Measurements from ENCODE around the gene MAN1C1. TPM values are rescaled to one million over a fixed set of nuclear protein-coding genes. Genes with fewer than 3 reads are reported as not detected.

Gene MAN1C1
- total RNA-seq, 1 donor from 2014 or later: 22.6 TPM

GRCh38 chr1:25779388-25779787 is 162.8 kb downstream of the MAN1C1 start:
- no peaks in the 10 kb centered on the region for H3K9me3 Mint-ChIP-seq
- H3K27me3 Mint-ChIP-seq (ENCODE audit: low read depth): no peaks in the 10 kb centered on the region
- no peak overlapping the region for H3K27ac Mint-ChIP-seq (ENCODE audit: unreplicated experiment)
- no peak for TF ChIP-seq CTCF (conservative IDR thresholded peaks at IDR 0.05)
- H3K4me3 Mint-ChIP-seq: no peak overlapping the region
- DNase-seq (ENCODE audit: low read depth, low spot score): no peak
- peaks cover 55% of the 10 kb centered on the region for H3K4me1 Mint-ChIP-seq
- no peaks in the 10 kb centered on the region for H3K36me3 Mint-ChIP-seq (ENCODE audit: low read depth)

DNA sequence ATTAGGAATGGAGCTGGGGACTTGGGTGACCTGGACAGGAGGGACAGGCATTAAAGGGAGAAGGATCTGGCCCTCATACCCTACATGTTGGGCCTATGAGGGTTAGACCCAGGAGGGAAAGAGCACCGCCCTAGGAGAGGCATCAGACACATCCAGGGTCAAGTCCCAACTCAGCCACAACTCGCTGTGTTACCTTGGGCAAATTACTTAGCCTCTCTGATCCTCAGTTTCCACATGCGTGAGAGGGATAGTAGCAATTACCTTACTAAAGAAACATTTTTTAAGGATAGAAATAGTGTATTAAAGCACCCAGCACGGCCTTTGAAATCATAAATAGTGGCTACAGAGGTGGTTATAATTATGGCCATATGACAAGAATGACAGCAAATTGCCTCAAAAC is 163.3 kb downstream of the MAN1C1 start:
- H3K36me3 Mint-ChIP-seq (ENCODE audit: low read depth): no peaks in the 10 kb centered on the region
- no peak overlapping the region for H3K27ac Mint-ChIP-seq (ENCODE audit: unreplicated experiment)
- peaks cover 55% of the 10 kb centered on the region for H3K4me1 Mint-ChIP-seq
- H3K9me3 Mint-ChIP-seq: no peaks in the 10 kb centered on the region
- DNase-seq (ENCODE audit: low read depth, low spot score): no peak
- H3K4me3 Mint-ChIP-seq: no peak overlapping the region
- no peaks in the 10 kb centered on the region for H3K27me3 Mint-ChIP-seq (ENCODE audit: low read depth)
- TF ChIP-seq CTCF (conservative IDR thresholded peaks at IDR 0.05): no peak

DNA sequence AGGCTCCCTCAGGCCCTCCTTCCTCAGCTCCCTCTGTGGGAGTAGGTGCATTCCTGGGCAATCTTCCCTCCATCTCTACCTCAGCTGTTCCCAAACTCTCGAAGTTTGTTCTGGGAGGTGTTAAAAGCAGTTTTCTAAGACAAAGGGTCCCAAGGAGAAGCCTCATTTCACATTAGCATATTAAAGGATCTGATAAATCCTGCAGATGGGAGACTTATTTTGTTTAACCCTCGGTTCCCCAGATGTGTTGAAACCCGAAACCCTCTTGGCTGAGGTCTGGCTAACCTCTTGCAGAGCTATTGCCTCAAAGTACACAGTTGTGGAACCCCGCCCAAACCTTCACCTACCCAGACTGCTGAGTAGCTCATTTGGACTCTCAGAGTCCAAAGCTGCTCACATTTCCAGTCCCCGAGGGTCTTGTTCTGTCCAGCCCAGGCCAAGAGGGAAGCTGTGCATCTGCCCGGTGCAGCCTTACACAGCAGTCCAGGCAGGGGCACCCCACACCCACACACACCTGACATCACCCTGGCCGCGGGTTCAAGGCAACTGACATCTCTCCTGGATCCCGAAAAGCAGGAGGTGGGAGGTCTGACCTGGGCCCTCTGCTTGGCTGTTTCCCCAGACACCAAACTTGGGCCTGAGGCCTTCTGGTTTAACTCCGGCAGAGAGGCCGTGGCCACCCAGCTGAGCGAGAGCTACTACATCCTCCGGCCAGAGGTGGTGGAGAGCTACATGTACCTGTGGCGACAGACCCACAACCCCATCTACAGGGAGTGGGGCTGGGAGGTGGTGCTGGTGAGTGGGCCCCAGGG is 163.9 kb downstream of the MAN1C1 start:
- Mint-ChIP-seq H3K9me3 (no peaks in the 10 kb centered on the region), H3K27ac (ENCODE audit: unreplicated experiment) (no peak overlapping the region), H3K4me3 (no peak overlapping the region), H3K27me3 (ENCODE audit: low read depth) (no peaks in the 10 kb centered on the region), H3K36me3 (ENCODE audit: low read depth) (no peaks in the 10 kb centered on the region), H3K4me1 (peaks cover 55% of the 10 kb centered on the region)
- DNase-seq (ENCODE audit: low read depth, low spot score): no peak
- no peak for TF ChIP-seq CTCF (conservative IDR thresholded peaks at IDR 0.05)

GRCh38 chr1:25781130-25781433 is 164.5 kb downstream of the MAN1C1 start:
- Mint-ChIP-seq H3K36me3 (ENCODE audit: low read depth) (no peaks in the 10 kb centered on the region), H3K4me1 (peaks cover 59% of the 10 kb centered on the region), H3K9me3 (no peaks in the 10 kb centered on the region), H3K27ac (ENCODE audit: unreplicated experiment) (no peak overlapping the region), H3K4me3 (no peak overlapping the region), H3K27me3 (ENCODE audit: low read depth) (no peaks in the 10 kb centered on the region)
- TF ChIP-seq CTCF (conservative IDR thresholded peaks at IDR 0.05): no peak
- DNase-seq (ENCODE audit: low read depth, low spot score): no peak

DNA sequence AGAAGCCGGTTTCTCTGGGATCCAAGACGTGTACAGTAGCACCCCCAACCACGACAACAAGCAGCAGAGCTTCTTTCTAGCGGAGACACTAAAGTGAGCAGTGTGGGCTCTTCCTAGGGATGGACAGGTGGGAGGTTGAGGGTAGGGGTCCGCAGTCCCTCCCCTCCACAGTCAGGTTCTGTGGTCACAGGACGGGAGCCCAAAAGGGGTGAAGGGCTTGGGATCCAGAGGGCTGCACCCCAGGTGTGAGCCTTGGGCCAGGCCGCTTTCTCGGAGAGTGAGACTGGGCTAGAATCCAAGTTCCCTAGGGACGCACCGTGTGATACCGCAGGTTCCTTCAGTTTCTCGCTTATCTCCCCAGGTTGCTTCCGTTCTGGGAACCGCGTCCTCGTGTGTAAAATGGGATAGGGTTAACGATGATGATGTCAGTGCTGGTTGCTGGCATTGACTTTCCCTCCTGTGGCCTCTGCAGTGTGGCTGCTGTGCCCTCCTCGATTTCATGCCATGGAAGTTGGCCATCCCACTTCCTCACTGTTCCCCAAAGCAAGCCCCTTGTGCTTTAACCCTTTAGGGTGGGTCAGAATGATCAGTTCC is 166.1 kb downstream of the MAN1C1 start:
- DNase-seq (ENCODE audit: low read depth, low spot score): no peak
- Mint-ChIP-seq H3K4me3 (peak overlapping the region; percentile 29), H3K4me1 (peaks cover 70% of the 10 kb centered on the region), H3K9me3 (no peaks in the 10 kb centered on the region), H3K27me3 (ENCODE audit: low read depth) (no peaks in the 10 kb centered on the region), H3K36me3 (ENCODE audit: low read depth) (no peaks in the 10 kb centered on the region), H3K27ac (ENCODE audit: unreplicated experiment) (peak overlapping the region; percentile 79)
- TF ChIP-seq CTCF (conservative IDR thresholded peaks at IDR 0.05): no peak

All from neural crest cell (in vitro differentiated cells).